IMR-90 (cell line): Measurements from ENCODE around the gene LRG1. TPM values are rescaled to one million over a fixed set of nuclear protein-coding genes. Genes with fewer than 3 reads are reported as not detected.

Experiments used
- ATAC-seq: fragments of 200-7000 bp; cut with Tn5 transposase; 2 replicates; pipeline ENCODE4 v1.9.1; 2020; ENCODE audit warnings: low read depth, mild to moderate bottlenecking, moderate library complexity
- BruUV-seq: library from RNA; stranded (reverse); fragments of 400-500 nt; replicated peaks from 2 replicates; lab custom pipeline; 2021; lab: Mats Ljungman, UMichigan
- CTCF ChIA-PET: fragments of 300-600 bp; formaldehyde crosslinking; extraction: SDS; loops from one replicate; lab custom pipeline; 2021; ENCODE audit warnings: antibody characterized with exemption; lab: Yijun Ruan, JAX
- POLR2A ChIA-PET: fragments of 300-600 bp; sonication (Branson Sonifier 250); formaldehyde crosslinking; loops from one replicate; lab custom pipeline; 2022; ENCODE audit warnings: antibody characterized with exemption; ENCODE audit not compliant: unreplicated experiment; lab: Charles Lee
- DNase-seq: peaks from one replicate; pipeline ENCODE4 v3.0.0; 2013
- H2AFZ ChIP-seq: replicated peaks from 2 replicates; pipeline ENCODE3; 2013; ENCODE audit warnings: low read length, mild to moderate bottlenecking; ENCODE audit not compliant: poor library complexity
- H2AK5ac ChIP-seq: 2 replicates; pipeline ENCODE4 v1.6.1; 2013; ENCODE audit warnings: low read depth, low read length, inconsistent platforms
- H2AK9ac ChIP-seq: replicated peaks from 2 replicates; pipeline ENCODE3; 2013; ENCODE audit warnings: mild to moderate bottlenecking, low read depth, low read length, moderate library complexity; ENCODE audit not compliant: poor library complexity
- H2BK120ac ChIP-seq: 2 replicates; pipeline ENCODE4 v1.6.1; 2013; ENCODE audit warnings: low read depth, low read length, inconsistent platforms
- H2BK15ac ChIP-seq: 3 replicates; pipeline ENCODE4 v1.6.1; 2013; ENCODE audit warnings: low read depth, low read length, inconsistent platforms
- H2BK20ac ChIP-seq: 2 replicates; pipeline ENCODE4 v1.6.1; 2013; ENCODE audit warnings: low read depth, mild to moderate bottlenecking, inconsistent platforms, low read length, moderate library complexity
- H2BK5ac ChIP-seq: 2 replicates; pipeline ENCODE4 v1.6.1; 2013; ENCODE audit warnings: mild to moderate bottlenecking, low read depth, low read length, inconsistent platforms; ENCODE audit not compliant: poor library complexity, severe bottlenecking
- H3K14ac ChIP-seq: replicated peaks from 2 replicates; pipeline ENCODE4 v1.6.1; 2013; ENCODE audit warnings: low read depth, low read length, inconsistent platforms
- H3K18ac ChIP-seq: 2 replicates; pipeline ENCODE4 v1.6.1; 2013; ENCODE audit warnings: low read depth, low read length, control low read depth
- H3K23ac ChIP-seq: 2 replicates; pipeline ENCODE4 v1.6.1; 2013; ENCODE audit warnings: low read depth, low read length, inconsistent platforms
- H3K27ac ChIP-seq: 2 replicates; pipeline ENCODE4 v1.5.1; 2013; ENCODE audit warnings: mild to moderate bottlenecking, control low read depth, low read length; ENCODE audit not compliant: insufficient read depth
- H3K27me3 ChIP-seq: 2 replicates; pipeline ENCODE4 v1.6.1; 2013; ENCODE audit warnings: low read length; ENCODE audit not compliant: control insufficient read depth, insufficient read depth
- H3K36me3 ChIP-seq: 2 replicates; pipeline ENCODE4 v1.6.1; 2013; ENCODE audit warnings: low read length, mixed read lengths; ENCODE audit not compliant: control insufficient read depth, insufficient read depth
- H3K4ac ChIP-seq: 2 replicates; pipeline ENCODE4 v1.6.1; 2013; ENCODE audit warnings: low read depth, low read length, inconsistent platforms
- H3K4me1 ChIP-seq: 2 replicates; pipeline ENCODE4 v1.6.1; 2013; ENCODE audit warnings: low read length, mixed read lengths; ENCODE audit not compliant: control insufficient read depth, insufficient read depth
- H3K4me2 ChIP-seq: 2 replicates; pipeline ENCODE4 v1.6.1; 2013; ENCODE audit warnings: low read depth, mild to moderate bottlenecking, control low read depth, low read length, moderate library complexity
- H3K4me3 ChIP-seq: 2 replicates; pipeline ENCODE4 v1.5.1; 2013; ENCODE audit warnings: low read depth, mild to moderate bottlenecking, control low read depth, low read length, moderate library complexity; ENCODE audit not compliant: insufficient read depth
- H3K56ac ChIP-seq: 2 replicates; pipeline ENCODE4 v1.6.1; 2013; ENCODE audit warnings: low read length, inconsistent platforms; ENCODE audit not compliant: insufficient read depth; ENCODE audit errors: extremely low read depth
- H3K79me1 ChIP-seq, 2 experiments: 2 replicates each; pipeline ENCODE4 v1.6.1; 2013; ENCODE audit warnings: low read length in 2 of 2, inconsistent platforms in 1 of 2, low read depth in 1 of 2
- H3K9ac ChIP-seq: 2 replicates; pipeline ENCODE4 v1.6.1; 2013; ENCODE audit warnings: low read depth, low read length, control low read depth
- H3K9me1 ChIP-seq: 2 replicates; pipeline ENCODE4 v1.6.1; 2013; ENCODE audit warnings: low read length, inconsistent platforms; ENCODE audit not compliant: insufficient read depth
- H3K9me3 ChIP-seq: 2 replicates; pipeline ENCODE4 v1.6.1; 2013; ENCODE audit warnings: low read length; ENCODE audit not compliant: control insufficient read depth, insufficient read depth
- H4K20me1 ChIP-seq: 2 replicates; pipeline ENCODE4 v1.6.1; 2013; ENCODE audit warnings: low read length, inconsistent platforms; ENCODE audit not compliant: insufficient read depth
- H4K5ac ChIP-seq: 2 replicates; pipeline ENCODE4 v1.6.1; 2013; ENCODE audit warnings: mild to moderate bottlenecking, low read depth, low read length, control low read depth
- H4K8ac ChIP-seq, 2 experiments: 2 replicates each; pipeline ENCODE4 v1.6.1; 2013; ENCODE audit warnings: low read depth in 2 of 2, low read length in 2 of 2, control low read depth in 1 of 2, inconsistent platforms in 1 of 2
- H4K91ac ChIP-seq: 2 replicates; pipeline ENCODE4 v1.6.1; 2013; ENCODE audit warnings: low read depth, low read length, inconsistent platforms; ENCODE audit not compliant: insufficient read depth
- BHLHE40 ChIP-seq: fragments of 150-350 bp; IDR thresholded peaks from 2 replicates; pipeline ENCODE4 v1.6.1; 2016; ENCODE audit warnings: mild to moderate bottlenecking, low read depth, low read length
- CEBPB ChIP-seq: IDR thresholded peaks from 2 replicates; pipeline ENCODE4 v1.6.1; 2012; ENCODE audit warnings: low read depth, low read length, improper control_type of control experiment
- MAFK ChIP-seq: IDR thresholded peaks from 2 replicates; pipeline ENCODE4 v1.6.1; 2012; ENCODE audit warnings: low read depth, low read length, improper control_type of control experiment
- RCOR1 ChIP-seq: IDR thresholded peaks from 2 replicates; pipeline ENCODE4 v1.6.1; 2012; ENCODE audit warnings: mild to moderate bottlenecking, low read length, improper control_type of control experiment; ENCODE audit not compliant: insufficient replicate concordance
- WGBS, 2 experiments: methylation state at CpG; one replicate each; pipeline versions ENCODE4 v1.1.5 to v1.1.7; 2013; ENCODE audit warnings: missing lambda C conversion rate in 2 of 2; ENCODE audit not compliant: insufficient read length in 1 of 2; ENCODE audit errors: extremely low coverage in 2 of 2; 5-methylcytosine and 5-hydroxymethylcytosine counted together
- dilution Hi-C: fragments of 300-500 bp; cut with HindIII; formaldehyde crosslinking; loops from one replicate; pipeline ENCODE4 v1.14.3; 2018; ENCODE audit warnings: low sequenced_read_pairs; ENCODE audit not compliant: unreplicated experiment
- in situ Hi-C: fragments of 300-500 bp; cut with MboI; formaldehyde crosslinking; loops from 3 replicates; pipeline ENCODE4 v1.14.3; 2019; ENCODE audit warnings: low sequenced_read_pairs, inconsistent platforms, mixed read lengths
- intact Hi-C: fragments of 100-400 bp; cut with micrococcal nuclease; formaldehyde crosslinking; loops from 2 replicates; pipeline ENCODE4 v1.10.0; 2022
- polyA plus RNA-seq, 3 experiments: library from polyadenylated mRNA; depleted of rRNA; stranded (reverse); fragments of >200 nt; gene quantifications; 2 replicates each; pipeline ENCODE4 v1.2.3, GENCODE V29; 2012; ENCODE audit warnings: low replicate concordance in 1 of 3
- total RNA-seq: library from RNA; depleted of rRNA; stranded (reverse); fragments of >200 nt; gene quantifications from 2 replicates; pipeline ENCODE4 v1.2.3, GENCODE V29; 2012; rRNA removed
- TF ChIP-seq, protein P1 (sequence below): fragments of 150-350 bp; IDR thresholded peaks from 2 replicates; pipeline ENCODE4 v1.6.1; 2017; ENCODE audit warnings: mild to moderate bottlenecking, antibody characterized with exemption, low read length, low read depth

The LRG1 gene
- total and polyA plus RNA-seq, 2 of the 4 experiments (the other 2 are of a cell fraction), result not detected

DNA sequence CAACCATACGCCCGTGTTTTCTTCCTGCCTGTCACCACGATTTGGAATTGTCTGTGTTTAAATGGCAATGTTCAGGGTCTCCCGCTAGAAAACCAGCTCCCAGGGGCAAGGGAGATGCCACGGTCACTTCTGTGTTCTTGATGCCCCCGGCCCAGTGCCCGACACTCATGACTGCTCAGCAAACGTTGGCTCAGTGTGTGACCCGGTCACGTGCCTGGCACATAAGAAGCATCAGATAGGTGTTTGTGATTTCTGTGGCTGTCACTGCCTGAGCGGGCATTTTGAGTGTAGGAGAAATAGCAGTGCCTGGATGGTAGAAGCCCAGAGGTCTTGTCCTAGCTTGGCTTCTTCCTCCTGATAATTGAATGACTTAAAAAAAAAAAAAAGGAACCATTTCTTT, 52.3 kb downstream of the LRG1 start:
- intact Hi-C loops, result no loop called here
- Histone ChIP-seq H2AK5ac (no peak overlapping the region), H4K8ac (no peak overlapping the region), H2BK15ac (no peak overlapping the region), H3K14ac (no peak overlapping the region), H3K9me1 (peaks cover 8% of the 10 kb centered on the region), H2AK9ac (peak overlapping the region; percentile 73), H3K9me3 (no peaks in the 10 kb centered on the region), H3K18ac (no peak overlapping the region), H3K9ac (no peak overlapping the region), H3K79me1 (peaks cover 12 to 33% of the 10 kb centered on the region in 2 experiments), H3K27ac (no peak overlapping the region), H3K56ac (no peak overlapping the region), H4K91ac (no peak overlapping the region), H2AFZ (no peak overlapping the region), H3K27me3 (no peaks in the 10 kb centered on the region), H2BK5ac (no peak overlapping the region), H3K23ac (no peak overlapping the region), H2BK20ac (no peak overlapping the region), H2BK120ac (no peak overlapping the region), H3K4me1 (no peaks in the 10 kb centered on the region), H3K4me2 (no peak overlapping the region), H4K5ac (no peak overlapping the region), H3K4ac (no peak overlapping the region), H4K20me1 (peaks cover 8% of the 10 kb centered on the region; the same call in 1 of the 2 replicates), H3K36me3 (peaks cover 55% of the 10 kb centered on the region), H3K4me3 (no peak overlapping the region)
- TF ChIP-seq MAFK (no peak), BHLHE40 (no peak), RCOR1 (no peak), CEBPB (no peak)
- TF ChIP-seq, protein P1, sequence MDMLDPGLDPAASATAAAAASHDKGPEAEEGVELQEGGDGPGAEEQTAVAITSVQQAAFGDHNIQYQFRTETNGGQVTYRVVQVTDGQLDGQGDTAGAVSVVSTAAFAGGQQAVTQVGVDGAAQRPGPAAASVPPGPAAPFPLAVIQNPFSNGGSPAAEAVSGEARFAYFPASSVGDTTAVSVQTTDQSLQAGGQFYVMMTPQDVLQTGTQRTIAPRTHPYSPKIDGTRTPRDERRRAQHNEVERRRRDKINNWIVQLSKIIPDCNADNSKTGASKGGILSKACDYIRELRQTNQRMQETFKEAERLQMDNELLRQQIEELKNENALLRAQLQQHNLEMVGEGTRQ, result no peak
- in situ Hi-C loops, result no loop called here
- POLR2A ChIA-PET, result no interaction called here
- dilution Hi-C loops, result no loop called here
- ATAC-seq, result no peak
- DNase-seq, result no peak
- no CpG with 5 or more reads among the region's 11 CpGs for WGBS, 2 experiments
- no TSS peak for BruUV-seq
- CTCF ChIA-PET, result no interaction called here

Other genes with a start within 250 kb of the LRG1 start
- gene TMIGD2, start 237.6 kb downstream of the LRG1 start, total RNA-seq, result not detected in 2 replicates
- gene TMIGD2, start 237.6 kb downstream of the LRG1 start, polyA plus RNA-seq (2012; rRNA removed), result not detected in 2 replicates
- 17.4 and 19.2 TPM in 2 replicates for gene FSD1, start 235.4 kb downstream of the LRG1 start, total RNA-seq
- gene FSD1, start 235.4 kb downstream of the LRG1 start, polyA plus RNA-seq (2012; rRNA removed), result 23.4 and 24.4 TPM in 2 replicates
- 1.3 and 1.4 TPM in 2 replicates for gene STAP2, start 201.2 kb downstream of the LRG1 start, total RNA-seq
- gene STAP2, start 201.2 kb downstream of the LRG1 start, polyA plus RNA-seq (2012; rRNA removed), result 3.2 and 3.4 TPM in 2 replicates
- 2.3 and 3.3 TPM in 2 replicates for gene MPND, start 196.5 kb downstream of the LRG1 start, total RNA-seq
- 8.1 and 9.8 TPM in 2 replicates for gene MPND, start 196.5 kb downstream of the LRG1 start, polyA plus RNA-seq (2012; rRNA removed)
- 28.1 and 32.2 TPM in 2 replicates for gene SH3GL1, start 139.5 kb downstream of the LRG1 start, total RNA-seq
- gene SH3GL1, start 139.5 kb downstream of the LRG1 start, polyA plus RNA-seq (2012; rRNA removed), result 138 and 161 TPM in 2 replicates
- gene CHAF1A, start 137.4 kb downstream of the LRG1 start, total RNA-seq, result 11.4 and 12.4 TPM in 2 replicates
- gene CHAF1A, start 137.4 kb downstream of the LRG1 start, polyA plus RNA-seq (2012; rRNA removed), result 22.9 and 26.7 TPM in 2 replicates
- gene UBXN6, start 82.2 kb downstream of the LRG1 start, total RNA-seq, result 74.2 and 84.2 TPM in 2 replicates
- gene UBXN6, start 82.2 kb downstream of the LRG1 start, polyA plus RNA-seq (2012; rRNA removed), result 86.5 and 98.3 TPM in 2 replicates
- gene HDGFL2, start 67.7 kb downstream of the LRG1 start, total RNA-seq, result 35.8 and 45.5 TPM in 2 replicates
- gene HDGFL2, start 67.7 kb downstream of the LRG1 start, polyA plus RNA-seq (2012; rRNA removed), result 48.5 and 53.0 TPM in 2 replicates
- under 0.01 TPM in 2 replicates for gene PLIN4, start 21.6 kb downstream of the LRG1 start, total RNA-seq
- 0.07 and 0.09 TPM in 2 replicates for gene PLIN4, start 21.6 kb downstream of the LRG1 start, polyA plus RNA-seq (2012; rRNA removed)
- gene PLIN5, start 4.8 kb downstream of the LRG1 start, total RNA-seq, result not detected in 2 replicates
- not detected in 2 replicates for gene PLIN5, start 4.8 kb downstream of the LRG1 start, polyA plus RNA-seq (2012; rRNA removed)
- gene SEMA6B, start 19.6 kb upstream of the LRG1 start, total RNA-seq, result 0.18 and 0.28 TPM in 2 replicates
- gene SEMA6B, start 19.6 kb upstream of the LRG1 start, polyA plus RNA-seq (2012; rRNA removed), result 0.72 and 0.73 TPM in 2 replicates
- gene TNFAIP8L1, start 99.5 kb upstream of the LRG1 start, total RNA-seq, result 2.5 and 3.1 TPM in 2 replicates
- gene TNFAIP8L1, start 99.5 kb upstream of the LRG1 start, polyA plus RNA-seq (2012; rRNA removed), result 6.0 TPM in 2 replicates
- gene MYDGF, start 130.3 kb upstream of the LRG1 start, total RNA-seq, result 160 and 203 TPM in 2 replicates
- gene MYDGF, start 130.3 kb upstream of the LRG1 start, polyA plus RNA-seq (2012; rRNA removed), result 310 and 381 TPM in 2 replicates
- gene DPP9, start 183.8 kb upstream of the LRG1 start, total RNA-seq, result 12.2 and 12.4 TPM in 2 replicates
- 33.0 and 37.3 TPM in 2 replicates for gene DPP9, start 183.8 kb upstream of the LRG1 start, polyA plus RNA-seq (2012; rRNA removed)